HFFc6 (cell line): ENCODE data around the gene TAAR5. TPM values are rescaled to one million over a fixed set of nuclear protein-coding genes. Genes with fewer than 3 reads are reported as not detected.
A peak's percentile ranks its signal among the peaks of the same experiment; 100 is the strongest.
"Not testable (repeated sequence)": the region's sequence is repeated elsewhere in the genome, so short reads cannot be mapped to it uniquely, and the experiment has no call there.

Experiments used
- DNase-seq: peaks from one replicate; pipeline ENCODE4 v3.0.0-alpha.2; 2018
- H3K27ac Mint-ChIP-seq: 2 replicates; pipeline ENCODE4 v1.8.0; 2020; ENCODE audit warnings: mild to moderate bottlenecking, mixed read lengths
- H3K27me3 Mint-ChIP-seq: 2 replicates; pipeline ENCODE4 v1.8.0; 2021; ENCODE audit warnings: mild to moderate bottlenecking, moderate library complexity, mixed read lengths; ENCODE audit not compliant: insufficient read depth
- H3K36me3 Mint-ChIP-seq: 2 replicates; pipeline ENCODE4 v1.8.0; 2021; ENCODE audit warnings: low read depth, mixed read lengths
- H3K4me1 Mint-ChIP-seq: 2 replicates; pipeline ENCODE4 v1.8.0; 2020; ENCODE audit warnings: low read depth, mixed read lengths
- H3K4me3 Mint-ChIP-seq: 2 replicates; pipeline ENCODE4 v1.8.0; 2020; ENCODE audit warnings: mild to moderate bottlenecking, moderate library complexity, mixed read lengths
- H3K9me3 Mint-ChIP-seq: 2 replicates; pipeline ENCODE4 v1.8.0; 2020; ENCODE audit warnings: mild to moderate bottlenecking, mixed read lengths
- CTCF ChIP-seq: fragments of 200-600 bp; sonication (generic); IDR thresholded peaks from 2 replicates; pipeline ENCODE4 v1.5.0; 2021; ENCODE audit warnings: antibody characterized with exemption, mild to moderate bottlenecking
- total RNA-seq, 6 experiments: library from RNA; stranded (reverse); fragmentation: NEBNext Ultra II Directional; extraction: Animal tissue kit (Norgen Biotek cat#: 25700); gene quantifications; 2 replicates in 1 of 6; 3 replicates in 5 of 6; pipeline ENCODE4 v1.2.3, GENCODE V29; 2021

Gene TAAR5
- total RNA-seq, 6 experiments from 2014 or later = not detected

DNA sequence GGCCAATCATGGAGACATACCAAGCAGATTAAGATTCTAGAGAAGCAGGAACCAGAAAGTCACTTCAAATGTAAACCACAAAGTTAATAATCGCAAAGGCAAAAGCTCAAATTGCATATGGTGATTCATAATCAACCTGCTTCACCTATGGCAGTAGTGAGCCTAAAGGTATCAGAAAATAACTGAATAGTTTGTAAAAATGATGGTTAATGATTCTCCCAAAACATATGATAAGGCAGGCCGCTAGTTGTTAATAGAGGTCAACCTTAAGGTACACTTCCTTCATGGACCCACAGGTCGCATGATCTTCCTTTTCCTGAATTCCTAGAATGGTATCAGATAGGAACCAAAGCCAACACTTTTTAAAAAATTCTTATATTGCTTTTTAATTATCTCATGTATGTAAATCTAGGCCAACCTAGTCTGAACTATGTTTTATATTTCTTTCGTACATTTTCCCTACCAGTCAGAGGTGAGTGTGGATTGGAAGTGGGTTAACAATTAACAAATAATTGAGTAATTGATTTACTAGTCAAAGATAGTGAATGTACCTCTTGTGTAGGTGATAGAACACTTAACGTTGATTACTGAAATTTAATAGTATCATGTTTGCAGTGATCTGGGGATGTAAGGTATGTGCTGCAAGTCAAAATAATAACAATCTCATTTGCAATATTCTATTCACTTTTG is 18.1 kb upstream of the TAAR5 start:
- no peak for DNase-seq
- H3K9me3 Mint-ChIP-seq = no peaks in the 10 kb centered on the region
- H3K36me3 Mint-ChIP-seq = no peaks in the 10 kb centered on the region
- peaks cover 14% of the 10 kb centered on the region; the same call in 1 of the 2 replicates for H3K27me3 Mint-ChIP-seq
- no peak for TF ChIP-seq CTCF
- no peak overlapping the region for H3K4me3 Mint-ChIP-seq
- H3K27ac Mint-ChIP-seq = no peak overlapping the region
- no peaks in the 10 kb centered on the region for H3K4me1 Mint-ChIP-seq

- H3K27me3 Mint-ChIP-seq = peaks cover 12% of the 10 kb centered on the region; the same call in 1 of the 2 replicates
- H3K27ac Mint-ChIP-seq = no peak overlapping the region
- no peak for DNase-seq
- no peaks in the 10 kb centered on the region for H3K36me3 Mint-ChIP-seq
- H3K9me3 Mint-ChIP-seq = no peaks in the 10 kb centered on the region
- TF ChIP-seq CTCF = no peak
- H3K4me1 Mint-ChIP-seq = no peaks in the 10 kb centered on the region
- H3K4me3 Mint-ChIP-seq = no peak overlapping the region
These were observed 15.2 kb upstream of the TAAR5 start for GRCh38 chr6:132604635-132605152.

DNA sequence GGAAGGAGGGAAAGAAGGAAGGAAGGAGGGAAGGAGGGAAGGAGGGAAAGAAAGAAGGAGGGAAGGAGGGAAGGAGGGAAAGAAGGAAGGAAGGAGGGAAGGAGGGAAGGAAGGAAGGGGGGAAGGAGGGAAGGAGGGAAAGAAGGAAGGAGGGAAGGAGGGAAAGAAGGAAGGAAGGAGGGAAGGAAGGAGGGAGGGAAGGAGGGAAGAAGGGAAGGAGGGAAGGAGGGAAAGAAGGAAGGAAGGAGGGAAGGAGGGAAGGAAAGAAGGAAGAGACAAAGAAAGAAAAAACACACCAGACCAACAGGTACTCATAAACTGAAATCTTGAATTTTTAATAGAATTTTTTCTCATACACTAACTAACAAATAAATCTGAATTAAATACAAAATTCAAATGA is 11.4 kb upstream of the TAAR5 start:
- not testable (repeated sequence) for H3K36me3 Mint-ChIP-seq, H3K4me1 Mint-ChIP-seq, H3K27ac Mint-ChIP-seq

GRCh38 chr6:132598473-132598872 is 8.9 kb upstream of the TAAR5 start:
- Mint-ChIP-seq H3K27me3 (peaks cover 8% of the 10 kb centered on the region), H3K36me3 (no peaks in the 10 kb centered on the region), H3K4me1 (no peaks in the 10 kb centered on the region), H3K4me3 (no peak overlapping the region), H3K27ac (no peak overlapping the region), H3K9me3 (no peaks in the 10 kb centered on the region)
- no peak for DNase-seq
- peak; percentile 51 for TF ChIP-seq CTCF

More for the DNA sequence above, 11.4 kb upstream of the TAAR5 start:
- not testable (repeated sequence) for H3K4me3 Mint-ChIP-seq, H3K9me3 Mint-ChIP-seq, H3K27me3 Mint-ChIP-seq, DNase-seq

- no peaks in the 10 kb centered on the region for H3K9me3 Mint-ChIP-seq
- H3K36me3 Mint-ChIP-seq = no peaks in the 10 kb centered on the region
- H3K4me3 Mint-ChIP-seq = no peak overlapping the region
- H3K27me3 Mint-ChIP-seq = peaks cover 8% of the 10 kb centered on the region
- no peaks in the 10 kb centered on the region for H3K4me1 Mint-ChIP-seq
- DNase-seq = no peak
- H3K27ac Mint-ChIP-seq = no peak overlapping the region
- TF ChIP-seq CTCF = no peak
These were observed 6.7 kb upstream of the TAAR5 start for GRCh38 chr6:132596201-132596600.

DNA sequence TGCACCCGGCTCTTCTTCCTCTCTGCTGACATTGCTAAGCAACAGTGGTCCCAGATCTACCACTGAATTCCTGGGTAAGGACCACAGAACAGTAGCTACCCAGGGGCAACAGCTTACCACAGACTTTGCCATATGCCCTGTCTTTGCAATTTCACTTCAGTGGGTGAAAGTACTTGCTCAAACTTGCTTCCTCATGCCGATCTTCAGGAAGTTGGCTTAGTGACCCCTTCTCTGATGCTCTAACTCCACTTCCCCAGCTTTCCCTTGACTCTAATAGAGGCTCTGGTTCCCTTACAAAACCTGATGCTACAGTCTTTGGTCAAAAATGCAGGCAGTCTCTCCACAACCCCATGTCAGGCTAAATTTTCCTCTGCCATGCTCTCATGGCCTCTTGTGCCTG is 3.3 kb upstream of the TAAR5 start:
- no peak for DNase-seq
- H3K9me3 Mint-ChIP-seq = no peaks in the 10 kb centered on the region
- no peaks in the 10 kb centered on the region for H3K36me3 Mint-ChIP-seq
- no peak for TF ChIP-seq CTCF
- H3K4me3 Mint-ChIP-seq = no peak overlapping the region
- H3K27ac Mint-ChIP-seq = no peak overlapping the region
- H3K4me1 Mint-ChIP-seq = no peaks in the 10 kb centered on the region
- peaks cover 5% of the 10 kb centered on the region for H3K27me3 Mint-ChIP-seq
